Measurements from ENCODE around the gene TECTB. TPM values are rescaled to one million over a fixed set of nuclear protein-coding genes. Genes with fewer than 3 reads are reported as not detected.
A peak's percentile ranks its signal among the peaks of the same experiment; 100 is the strongest.

The TECTB gene
- total RNA-seq, 1 donor, result not detected

- no peak for DNase-seq (ENCODE audit: low read depth)
- H3K4me3 ChIP-seq (ENCODE audit: low read depth, low read length), result no peak overlapping the region
- TF ChIP-seq, protein P1, sequence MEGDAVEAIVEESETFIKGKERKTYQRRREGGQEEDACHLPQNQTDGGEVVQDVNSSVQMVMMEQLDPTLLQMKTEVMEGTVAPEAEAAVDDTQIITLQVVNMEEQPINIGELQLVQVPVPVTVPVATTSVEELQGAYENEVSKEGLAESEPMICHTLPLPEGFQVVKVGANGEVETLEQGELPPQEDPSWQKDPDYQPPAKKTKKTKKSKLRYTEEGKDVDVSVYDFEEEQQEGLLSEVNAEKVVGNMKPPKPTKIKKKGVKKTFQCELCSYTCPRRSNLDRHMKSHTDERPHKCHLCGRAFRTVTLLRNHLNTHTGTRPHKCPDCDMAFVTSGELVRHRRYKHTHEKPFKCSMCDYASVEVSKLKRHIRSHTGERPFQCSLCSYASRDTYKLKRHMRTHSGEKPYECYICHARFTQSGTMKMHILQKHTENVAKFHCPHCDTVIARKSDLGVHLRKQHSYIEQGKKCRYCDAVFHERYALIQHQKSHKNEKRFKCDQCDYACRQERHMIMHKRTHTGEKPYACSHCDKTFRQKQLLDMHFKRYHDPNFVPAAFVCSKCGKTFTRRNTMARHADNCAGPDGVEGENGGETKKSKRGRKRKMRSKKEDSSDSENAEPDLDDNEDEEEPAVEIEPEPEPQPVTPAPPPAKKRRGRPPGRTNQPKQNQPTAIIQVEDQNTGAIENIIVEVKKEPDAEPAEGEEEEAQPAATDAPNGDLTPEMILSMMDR (IDR thresholded peaks at IDR 0.05; ENCODE audit: insufficient read depth, low read depth, low read length), result no peak
These were observed 19.1 kb downstream of the TECTB start for GRCh38 chr10:112302335-112302734.

- TF ChIP-seq, protein P1 (IDR thresholded peaks at IDR 0.05; ENCODE audit: insufficient read depth, low read depth, low read length), result no peak
- no peak overlapping the region for H3K4me3 ChIP-seq (ENCODE audit: low read depth, low read length)
- DNase-seq (ENCODE audit: low read depth), result no peak
These were observed 20.3 kb downstream of the TECTB start for GRCh38 chr10:112303528-112303927.

DNA sequence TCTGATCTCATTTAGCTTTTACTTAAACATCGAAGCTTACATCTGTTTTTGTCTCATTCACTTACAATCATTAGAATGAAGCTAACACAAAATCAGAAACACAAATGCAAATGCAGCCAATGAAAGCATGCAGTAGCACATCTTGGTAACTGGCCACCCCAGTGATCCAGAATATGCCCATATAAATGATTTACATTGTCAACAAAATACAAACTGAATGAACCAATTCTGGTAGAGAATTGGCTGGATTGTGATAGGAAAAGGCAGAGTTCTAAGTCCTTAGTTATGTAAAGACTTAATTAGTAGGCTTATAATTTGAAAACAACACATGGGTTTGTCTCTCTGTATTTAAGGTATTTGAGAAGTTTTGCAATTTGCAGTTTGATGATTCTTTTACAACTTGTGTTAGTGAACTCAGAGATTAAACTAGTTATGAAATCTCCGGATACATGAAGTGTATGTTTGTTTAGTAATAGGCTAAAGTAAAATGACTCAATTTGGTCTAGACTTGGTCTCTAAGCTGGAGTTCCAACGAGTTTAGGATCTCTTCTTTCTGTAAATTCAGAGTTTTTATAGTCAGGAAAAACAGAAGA is 21.2 kb downstream of the TECTB start:
- DNase-seq (ENCODE audit: low read depth), result peak; percentile 73
- TF ChIP-seq, protein P1 (IDR thresholded peaks at IDR 0.05; ENCODE audit: insufficient read depth, low read depth, low read length), result no peak
- H3K4me3 ChIP-seq (ENCODE audit: low read depth, low read length), result no peak overlapping the region

DNA sequence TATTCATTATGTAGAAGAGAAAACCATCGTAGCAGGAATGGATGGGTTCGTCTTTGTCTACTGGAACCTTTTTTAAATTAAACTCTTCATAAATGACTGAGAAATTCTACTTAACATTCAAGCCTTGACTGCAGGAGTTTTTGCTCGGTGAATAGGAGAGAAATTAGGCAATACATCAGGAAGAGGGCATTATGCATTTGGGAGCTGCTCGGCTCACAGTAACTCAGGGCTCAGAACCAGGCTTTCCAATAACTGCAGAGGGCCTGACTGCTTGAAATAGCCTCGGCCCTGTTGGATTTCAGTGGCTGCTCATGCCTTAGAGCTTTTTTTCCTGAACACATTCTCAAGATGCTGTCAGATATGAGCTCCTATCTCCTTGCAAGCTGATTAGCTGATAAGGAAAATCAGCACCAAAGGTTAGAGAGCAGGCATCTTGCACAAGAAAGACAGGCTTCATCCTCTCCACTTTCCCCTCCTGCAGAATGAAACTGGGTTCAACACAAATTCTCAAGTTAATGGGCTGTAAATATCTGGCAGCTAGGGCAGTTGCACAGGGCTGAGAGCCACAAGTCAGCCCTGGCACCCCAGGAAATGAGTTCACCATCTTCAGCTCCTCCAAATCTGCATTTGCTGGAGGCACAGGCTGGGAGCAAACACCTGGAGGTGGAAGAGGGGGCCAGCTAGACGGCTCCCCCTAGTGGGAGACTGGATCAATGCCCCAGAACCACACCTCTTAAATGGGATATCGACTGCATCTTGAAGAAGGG is 24.3 kb downstream of the TECTB start:
- DNase-seq (ENCODE audit: low read depth), result peak; percentile 51
- no peak overlapping the region for H3K4me3 ChIP-seq (ENCODE audit: low read depth, low read length)
- TF ChIP-seq, protein P1 (IDR thresholded peaks at IDR 0.05; ENCODE audit: insufficient read depth, low read depth, low read length), result peak; percentile 84

GRCh38 chr10:112308125-112308502 is 24.9 kb downstream of the TECTB start:
- H3K4me3 ChIP-seq (ENCODE audit: low read depth, low read length), result no peak overlapping the region
- TF ChIP-seq, protein P1 (IDR thresholded peaks at IDR 0.05; ENCODE audit: insufficient read depth, low read depth, low read length), result no peak
- DNase-seq (ENCODE audit: low read depth), result no peak

GRCh38 chr10:112311481-112311880 is 28.3 kb downstream of the TECTB start:
- no peak overlapping the region for H3K4me3 ChIP-seq (ENCODE audit: low read depth, low read length)
- TF ChIP-seq, protein P1 (IDR thresholded peaks at IDR 0.05; ENCODE audit: insufficient read depth, low read depth, low read length), result no peak
- no peak for DNase-seq (ENCODE audit: low read depth)
